HepG2 (cell line): ENCODE data around the gene PLLP. TPM values are rescaled to one million over a fixed set of nuclear protein-coding genes. Genes with fewer than 3 reads are reported as not detected.

ENCODE experiments used
- ARID4A ChIP-seq: sonication (generic); formaldehyde crosslinking; IDR thresholded peaks from 2 replicates; pipeline ENCODE4 v1.5.0; 2020; ENCODE audit warnings: mild to moderate bottlenecking, missing genetic modification reagents, borderline replicate concordance
- ARNT ChIP-seq: fragments of 450-650 bp; IDR thresholded peaks from 2 replicates; pipeline ENCODE4 v1.6.1; 2017
- E2F2 ChIP-seq: sonication (generic); formaldehyde crosslinking; IDR thresholded peaks from 2 replicates; pipeline ENCODE4 v1.4.0; 2020; ENCODE audit warnings: missing genetic modification reagents, borderline replicate concordance
- ETV6 ChIP-seq: sonication (generic); formaldehyde crosslinking; conservative IDR thresholded peaks from 2 replicates; pipeline ENCODE4 v1.4.0; 2020; ENCODE audit warnings: missing genetic modification reagents
- HMG20B ChIP-seq: conservative IDR thresholded peaks from 2 replicates; pipeline ENCODE4 v1.6.1; 2016; ENCODE audit warnings: missing genetic modification reagents, missing compliant biosample characterization
- HOXA7 ChIP-seq: sonication (generic); formaldehyde crosslinking; IDR thresholded peaks from 2 replicates; pipeline ENCODE4 v1.8.1; 2022; ENCODE audit warnings: mild to moderate bottlenecking, missing genetic modification reagents, moderate library complexity
- MAFG ChIP-seq: sonication (generic); formaldehyde crosslinking; IDR thresholded peaks from 2 replicates; pipeline ENCODE4 v1.5.1; 2020; ENCODE audit warnings: mild to moderate bottlenecking, missing genetic modification reagents
- NRL ChIP-seq: sonication (generic); formaldehyde crosslinking; IDR thresholded peaks from 2 replicates; pipeline ENCODE4 v1.5.0; 2020; ENCODE audit warnings: missing genetic modification reagents, mild to moderate bottlenecking, moderate library complexity, borderline replicate concordance
- PCBP2 ChIP-seq: fragments of 200-400 bp; formaldehyde crosslinking; optimal IDR thresholded peaks from 2 replicates; pipeline ENCODE3; 2018; ENCODE audit warnings: low read length, low read depth; ENCODE audit not compliant: poor library complexity, severe bottlenecking
- SMC3 ChIP-seq: IDR thresholded peaks from 2 replicates; pipeline ENCODE4 v1.6.1; 2011; ENCODE audit warnings: low read length, improper control_type of control experiment
- TCF12 ChIP-seq, 2 experiments: fragments of 450-650 bp in 1 of 2; sonication (generic) in 1 of 2; formaldehyde crosslinking in 1 of 2; IDR thresholded peaks; 2 replicates each; pipeline versions ENCODE4 v1.6.1 to v1.8.0; 2017 to 2022; ENCODE audit warnings: antibody characterized with exemption in 1 of 2, mild to moderate bottlenecking in 1 of 2, missing genetic modification reagents in 1 of 2, moderate library complexity in 1 of 2
- TEF ChIP-seq: sonication (generic); formaldehyde crosslinking; IDR thresholded peaks from 2 replicates; pipeline ENCODE4 v1.5.0; 2020; ENCODE audit warnings: missing genetic modification reagents
- TFAP4 ChIP-seq: sonication (generic); IDR thresholded peaks from 2 replicates; pipeline ENCODE4 v1.6.1; 2016; ENCODE audit warnings: low read depth, borderline replicate concordance
- THAP11 ChIP-seq: IDR thresholded peaks from 2 replicates; pipeline ENCODE4 v1.6.1; 2016; ENCODE audit warnings: missing biosample characterization, missing genetic modification reagents
- ZNF292 ChIP-seq: sonication (generic); formaldehyde crosslinking; IDR thresholded peaks from 2 replicates; pipeline ENCODE4 v1.8.1; 2022; ENCODE audit warnings: mild to moderate bottlenecking, low read depth, missing genetic modification reagents, borderline replicate concordance
- ZNF577 ChIP-seq: sonication (generic); formaldehyde crosslinking; IDR thresholded peaks from 2 replicates; pipeline ENCODE4 v1.4.0; 2020; ENCODE audit warnings: mild to moderate bottlenecking, low read depth, missing genetic modification reagents, borderline replicate concordance
- ZNF770 ChIP-seq: sonication (generic); formaldehyde crosslinking; IDR thresholded peaks from 2 replicates; pipeline ENCODE4 v1.5.0; 2020; ENCODE audit warnings: mild to moderate bottlenecking, missing genetic modification reagents
- ZNF839 ChIP-seq: sonication (generic); formaldehyde crosslinking; IDR thresholded peaks from 2 replicates; pipeline ENCODE4 v1.4.0; 2020; ENCODE audit warnings: missing genetic modification reagents, mild to moderate bottlenecking, borderline replicate concordance
- polyA plus RNA-seq, 8 experiments: library from polyadenylated mRNA; depleted of rRNA in 3 of 8; stranded (reverse) in 7 of 8; unstranded in 1 of 8; fragments of >200 nt; fragmentation: Illumina TruSeq in 4 of 8; extraction: Trizol in 4 of 8; gene quantifications; 2 replicates each; pipeline versions ENCODE4 v1.2.1 to v1.2.3, GENCODE V29; 2011 to 2016; ENCODE audit warnings: low read depth in 4 of 8, missing spikeins in 1 of 8, mixed read lengths in 1 of 8; ENCODE audit not compliant: insufficient read depth in 1 of 8
- total RNA-seq, 5 experiments: library from RNA; depleted of rRNA; stranded (reverse); fragments of >200 nt; fragmentation: Illumina TruSeq; extraction: Trizol; gene quantifications; 2 replicates each; pipeline ENCODE4 v1.2.3, GENCODE V29; 2016; ENCODE audit warnings: low read depth in 1 of 5

Gene PLLP
- total and polyA plus RNA-seq, 2 of the 13 experiments (the other 11 are each of a cell fraction or from before 2014, with no cell fraction given), result 60.6 to 127 TPM

- TF ChIP-seq HMG20B (CRISPR knock-in tag) (0 out of 2 replicates have a peak, but pooled peaks have one; percentile 14), NRL (peak; percentile 98), SMC3 (no peak), THAP11 (CRISPR knock-in tag) (peak; percentile 54; the same call in 1 of the 2 replicates), ZNF770 (CRISPR knock-in tag) (peak; percentile 72), ZNF292 (CRISPR knock-in tag) (no peak), PCBP2 (no peak), ETV6 (CRISPR knock-in tag) (no peak; the same call in 1 of the 2 replicates), ARNT (no peak), TCF12 (IDR thresholded peaks at IDR 0.05) (no peak), TCF12 (CRISPR knock-in tag; IDR thresholded peaks at IDR 0.05) (peak; percentile 51; the same call in 1 of the 2 replicates), TFAP4 (no peak), ARID4A (CRISPR knock-in tag) (peak; percentile 87), HOXA7 (CRISPR knock-in tag) (0 out of 2 replicates have a peak, but pooled peaks have one; percentile 80), ZNF577 (0 out of 2 replicates have a peak, but pooled peaks have one; percentile 27), MAFG (CRISPR knock-in tag) (peak; percentile 81; the same call in 1 of the 2 replicates), ZNF839 (peak; percentile 82; the same call in 1 of the 2 replicates), E2F2 (CRISPR knock-in tag) (peak; percentile 72; the same call in 1 of the 2 replicates), TEF (CRISPR knock-in tag) (peak; percentile 84)
These were observed at the start of gene PLLP (continued) for GRCh38 chr16:57284209-57284951.
